Transverse colon (tissue), 4 donors: Measurements from ENCODE around the gene DMD.

Experiments used
- CTCF ChIP-seq, 5 experiments: fragments of 200-600 bp in 3 of 5; fragments of 450-650 bp in 2 of 5; sonication (generic) in 3 of 5; IDR thresholded peaks; 1 replicate in 2 of 5; 2 replicates in 3 of 5; pipeline ENCODE4 v1.5.1; 2016 to 2017; ENCODE audit warnings: antibody characterized with exemption in 5 of 5, inconsistent platforms in 3 of 5, mild to moderate bottlenecking in 2 of 5, moderate library complexity in 1 of 5
- POLR2A ChIP-seq: fragments of 450-650 bp; IDR thresholded peaks from one replicate; pipeline ENCODE4 v1.6.1; 2016; ENCODE audit warnings: antibody characterized with exemption, mild to moderate bottlenecking, moderate library complexity
- POLR2AphosphoS5 ChIP-seq, 3 donors: sonication (generic); formaldehyde crosslinking; IDR thresholded peaks; one replicate each; pipeline ENCODE4 v1.6.1; 2016; ENCODE audit warnings: antibody characterized with exemption in 3 of 3

DNA sequence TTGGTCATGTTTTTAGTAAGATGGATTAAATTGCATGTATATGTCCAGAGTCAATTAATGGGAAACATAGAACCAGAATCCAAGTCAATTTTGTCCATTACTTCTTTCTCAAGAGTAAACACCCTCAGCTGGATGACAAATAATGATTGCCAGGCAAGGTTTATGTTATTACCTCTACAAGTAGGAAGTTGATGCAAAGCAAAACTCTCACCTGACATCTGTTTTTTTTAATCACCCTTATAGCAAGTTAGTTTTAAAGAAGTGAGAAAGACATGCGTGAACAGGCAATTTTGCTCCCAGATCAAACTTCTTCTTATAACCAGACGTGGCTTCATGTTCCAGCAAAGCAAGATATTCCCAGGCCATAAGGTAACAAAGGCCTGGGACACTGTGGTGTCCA lies 1791.0 kb downstream of the DMD start:
- no peak for TF ChIP-seq POLR2A
- no peak for TF ChIP-seq CTCF (IDR thresholded peaks at IDR 0.05)
- no peak for TF ChIP-seq POLR2AphosphoS5 (IDR thresholded peaks at IDR 0.05)
